Sigmoid colon (tissue), 3 donors: ENCODE measurements around the gene MYH14.

Experiments used
- CTCF ChIP-seq, 4 experiments: fragments of 450-650 bp in 3 of 4; fragments of 200-600 bp in 1 of 4; IDR thresholded peaks; one replicate each; pipeline ENCODE4 v1.5.1; 2016 to 2019; ENCODE audit warnings: antibody characterized with exemption in 4 of 4, mild to moderate bottlenecking in 3 of 4, moderate library complexity in 2 of 4
- POLR2A ChIP-seq, 2 donors: fragments of 450-650 bp; IDR thresholded peaks; one replicate each; pipeline ENCODE4 v1.6.1; 2016; ENCODE audit warnings: antibody characterized with exemption in 2 of 2, mild to moderate bottlenecking in 2 of 2, moderate library complexity in 2 of 2

GRCh38 chr19:50276370-50277063 lies 73.1 kb downstream of the MYH14 start:
- no peak for TF ChIP-seq POLR2A (IDR thresholded peaks at IDR 0.05)
- no peak for TF ChIP-seq CTCF (IDR thresholded peaks at IDR 0.05)
